Adrenal gland (tissue), 5 donors: ENCODE measurements around the gene CYP2C18.
"Not testable (repeated sequence)": the region's sequence is repeated elsewhere in the genome, so short reads cannot be mapped to it uniquely, and the experiment has no call there.

Experiments used
- CTCF ChIP-seq, 6 experiments: fragments of 450-650 bp in 4 of 6; fragments of 200-600 bp in 2 of 6; sonication (generic) in 1 of 6; IDR thresholded peaks; 1 replicate in 5 of 6; 2 replicates in 1 of 6; pipeline versions ENCODE4 v1.5.1 to v1.8.0; 2016 to 2021; ENCODE audit warnings: antibody characterized with exemption in 6 of 6, mild to moderate bottlenecking in 2 of 6, moderate library complexity in 1 of 6
- POLR2A ChIP-seq, 2 donors: fragments of 450-650 bp; IDR thresholded peaks; one replicate each; pipeline ENCODE4 v1.6.1; 2017; ENCODE audit warnings: antibody characterized with exemption in 2 of 2, mild to moderate bottlenecking in 2 of 2, moderate library complexity in 1 of 2
- donor health status: DM: no; HTN: no; CAD: no.

- TF ChIP-seq CTCF, POLR2A (IDR thresholded peaks at IDR 0.05): not testable (repeated sequence)
Observed at GRCh38 chr10:94638097-94638496, 45.4 kb upstream of the CYP2C18 start.
